GM23338 (cell line): Measurements from ENCODE around the gene UQCC5. TPM values are rescaled to one million over a fixed set of nuclear protein-coding genes. Genes with fewer than 3 reads are reported as not detected.

ENCODE experiments used
- ATAC-seq: fragments of 200-7000 bp; cut with Tn5 transposase; 3 replicates; pipeline ENCODE4 v1.9.1; 2020
- DNase-seq: peaks from one replicate; pipeline ENCODE4 v3.0.0-alpha.2; 2015; ENCODE audit warnings: low spot score
- H2AFZ ChIP-seq: fragments of 200-600 bp; sonication (generic); 2 replicates; pipeline ENCODE4 v1.8.0; 2016; ENCODE audit warnings: antibody characterized with exemption, mild to moderate bottlenecking, moderate library complexity
- H3F3A ChIP-seq: fragments of 200-600 bp; sonication (generic); replicated peaks from 2 replicates; pipeline ENCODE4 v1.8.0; 2017; ENCODE audit warnings: antibody characterized with exemption, mixed run types, low read depth
- H3K27ac ChIP-seq: fragments of 200-600 bp; sonication (generic); 2 replicates; pipeline ENCODE4 v1.6.1; 2016; ENCODE audit warnings: low read depth
- H3K27me3 ChIP-seq: fragments of 200-600 bp; sonication (generic); 2 replicates; pipeline ENCODE4 v1.8.0; 2016; ENCODE audit warnings: mild to moderate bottlenecking, mixed run types, moderate library complexity; ENCODE audit not compliant: insufficient read depth
- H3K36me3 ChIP-seq: fragments of 200-600 bp; sonication (generic); 2 replicates; pipeline ENCODE4 v1.8.0; 2016; ENCODE audit warnings: mild to moderate bottlenecking; ENCODE audit not compliant: insufficient read depth
- H3K4me1 ChIP-seq: fragments of 200-600 bp; sonication (generic); 2 replicates; pipeline ENCODE4 v1.8.0; 2016; ENCODE audit warnings: mild to moderate bottlenecking, moderate library complexity; ENCODE audit not compliant: insufficient read depth
- H3K4me2 ChIP-seq: fragments of 200-600 bp; sonication (generic); 2 replicates; pipeline ENCODE4 v1.7.1; 2017; ENCODE audit warnings: mixed run types
- H3K4me3 ChIP-seq: fragments of 200-600 bp; sonication (generic); 2 replicates; pipeline ENCODE4 v1.6.1; 2016; ENCODE audit warnings: mixed run types
- H3K79me2 ChIP-seq: fragments of 200-600 bp; sonication (generic); replicated peaks from 2 replicates; pipeline ENCODE4 v1.8.0; 2017; ENCODE audit warnings: mild to moderate bottlenecking; ENCODE audit not compliant: insufficient read depth
- H3K9me2 ChIP-seq: fragments of 200-600 bp; sonication (generic); 2 replicates; pipeline ENCODE4 v1.8.0; 2017; ENCODE audit not compliant: insufficient read depth
- H4K20me1 ChIP-seq: fragments of 200-600 bp; sonication (generic); replicated peaks from 2 replicates; pipeline ENCODE4 v1.8.0; 2017; ENCODE audit warnings: mild to moderate bottlenecking; ENCODE audit not compliant: insufficient read depth
- H3K27ac Mint-ChIP-seq: 2 replicates; pipeline ENCODE4 v1.8.0; 2020; ENCODE audit warnings: inconsistent platforms, mild to moderate bottlenecking, moderate library complexity, mixed read lengths
- H3K27me3 Mint-ChIP-seq: 3 replicates; pipeline ENCODE4 v1.8.0; 2022; ENCODE audit warnings: low read depth, mild to moderate bottlenecking, moderate library complexity, mixed read lengths, inconsistent platforms; ENCODE audit not compliant: insufficient read depth, poor library complexity
- H3K36me3 Mint-ChIP-seq: 3 replicates; pipeline ENCODE4 v1.8.0; 2021; ENCODE audit warnings: low read depth, mild to moderate bottlenecking, inconsistent platforms, moderate library complexity, mixed read lengths
- H3K4me1 Mint-ChIP-seq: 3 replicates; pipeline ENCODE4 v1.8.0; 2020; ENCODE audit warnings: mild to moderate bottlenecking, inconsistent platforms, mixed read lengths
- H3K4me3 Mint-ChIP-seq: 3 replicates; pipeline ENCODE4 v1.8.0; 2021; ENCODE audit warnings: moderate library complexity, mild to moderate bottlenecking, inconsistent platforms, mixed read lengths
- H3K9me3 Mint-ChIP-seq: 3 replicates; pipeline ENCODE4 v1.8.0; 2020; ENCODE audit warnings: moderate library complexity, mild to moderate bottlenecking, inconsistent platforms, mixed read lengths
- CREB1 ChIP-seq: fragments of 250-450 bp; sonication (Bioruptor Pico); IDR thresholded peaks from 2 replicates; pipeline ENCODE4 v1.5.0; 2020; ENCODE audit warnings: low read depth, mild to moderate bottlenecking, moderate library complexity
- EZH2phosphoT487 ChIP-seq: fragments of 200-600 bp; sonication (generic); IDR thresholded peaks from one replicate; pipeline ENCODE4 v1.8.1; 2018; ENCODE audit warnings: antibody characterized with exemption; ENCODE audit not compliant: unreplicated experiment
- POLR2AphosphoS5 ChIP-seq: IDR thresholded peaks from 2 replicates; pipeline ENCODE4 v1.6.1; 2016; ENCODE audit warnings: antibody characterized with exemption, low read depth
- REST ChIP-seq: IDR thresholded peaks from one replicate; pipeline ENCODE4 v1.6.1; 2018; ENCODE audit warnings: antibody characterized with exemption; ENCODE audit not compliant: unreplicated experiment
- STAT1 ChIP-seq: IDR thresholded peaks from one replicate; pipeline ENCODE4 v1.6.1; 2016; ENCODE audit warnings: antibody characterized with exemption; ENCODE audit not compliant: unreplicated experiment
- ZNF331 ChIP-seq: fragments of 250-450 bp; sonication (Bioruptor Pico); IDR thresholded peaks from 2 replicates; pipeline ENCODE4 v1.5.0; 2020; ENCODE audit warnings: low read depth, mild to moderate bottlenecking, moderate library complexity
- ZNF462 ChIP-seq: fragments of 250-450 bp; sonication (Bioruptor Pico); IDR thresholded peaks from 2 replicates; pipeline ENCODE4 v1.5.0; 2020; ENCODE audit warnings: mild to moderate bottlenecking, moderate library complexity
- polyA plus RNA-seq: library from polyadenylated mRNA; unstranded; fragments of >200 nt; fragmentation: Nextera tagmentation; extraction: Ambion mirVana; gene quantifications from 2 replicates; pipeline ENCODE4 v1.2.1, GENCODE V29; 2016
- total RNA-seq: library from RNA; depleted of rRNA; stranded (reverse); fragments of >200 nt; shearing (Covaris generic); gene quantifications from 2 replicates; pipeline ENCODE4 v1.2.3, GENCODE V29; 2014

UQCC5 gene
- total and polyA plus RNA-seq, 2 experiments from 2014 or later: 2.6 to 156 TPM

GRCh38 chr3:52516509-52517195, 19.8 kb upstream of the UQCC5 start:
- no peak overlapping the region for H3K27ac Mint-ChIP-seq
- H3K36me3 ChIP-seq: no peaks in the 10 kb centered on the region
- H3K79me2 ChIP-seq: no peaks in the 10 kb centered on the region
- ATAC-seq: no peak
- peaks cover 18% of the 10 kb centered on the region for H3K27me3 Mint-ChIP-seq
- H4K20me1 ChIP-seq: no peaks in the 10 kb centered on the region
- H3K4me3 Mint-ChIP-seq: no peak overlapping the region
- H3K36me3 Mint-ChIP-seq: no peaks in the 10 kb centered on the region
- H3K9me2 ChIP-seq: no peaks in the 10 kb centered on the region
- no peak for DNase-seq
- no peak for TF ChIP-seq ZNF331 (CRISPR knock-in tag)
- TF ChIP-seq ZNF462: no peak
- no peak for TF ChIP-seq POLR2AphosphoS5
- TF ChIP-seq EZH2phosphoT487: no peak
- TF ChIP-seq STAT1: no peak
- TF ChIP-seq REST: no peak
- TF ChIP-seq CREB1: no peak
- H3K4me3 ChIP-seq: no peak overlapping the region
- no peak overlapping the region for H3K27ac ChIP-seq
- H3K27me3 ChIP-seq: no peaks in the 10 kb centered on the region
- H3K4me2 ChIP-seq: no peak overlapping the region
- H3K4me1 Mint-ChIP-seq: peaks cover 5% of the 10 kb centered on the region; the same call in 2 of the 3 replicates
- 0 out of 2 replicates have a peak, but pooled peaks cover 2% of the 10 kb centered on the region for H3F3A ChIP-seq
- no peaks in the 10 kb centered on the region for H3K4me1 ChIP-seq
- H3K9me3 Mint-ChIP-seq: no peaks in the 10 kb centered on the region
- H2AFZ ChIP-seq: no peak overlapping the region
